Measurements from ENCODE around the gene TPSG1. TPM values are rescaled to one million over a fixed set of nuclear protein-coding genes. Genes with fewer than 3 reads are reported as not detected.

The TPSG1 gene
- total and polyA plus RNA-seq, 2 of the 13 experiments (the other 11 are each of a cell fraction or from before 2014, with no cell fraction given) = not detected

GRCh38 chr16:1188432-1189189 is 36.5 kb downstream of the TPSG1 start (continued):
- TF ChIP-seq, protein P1, sequence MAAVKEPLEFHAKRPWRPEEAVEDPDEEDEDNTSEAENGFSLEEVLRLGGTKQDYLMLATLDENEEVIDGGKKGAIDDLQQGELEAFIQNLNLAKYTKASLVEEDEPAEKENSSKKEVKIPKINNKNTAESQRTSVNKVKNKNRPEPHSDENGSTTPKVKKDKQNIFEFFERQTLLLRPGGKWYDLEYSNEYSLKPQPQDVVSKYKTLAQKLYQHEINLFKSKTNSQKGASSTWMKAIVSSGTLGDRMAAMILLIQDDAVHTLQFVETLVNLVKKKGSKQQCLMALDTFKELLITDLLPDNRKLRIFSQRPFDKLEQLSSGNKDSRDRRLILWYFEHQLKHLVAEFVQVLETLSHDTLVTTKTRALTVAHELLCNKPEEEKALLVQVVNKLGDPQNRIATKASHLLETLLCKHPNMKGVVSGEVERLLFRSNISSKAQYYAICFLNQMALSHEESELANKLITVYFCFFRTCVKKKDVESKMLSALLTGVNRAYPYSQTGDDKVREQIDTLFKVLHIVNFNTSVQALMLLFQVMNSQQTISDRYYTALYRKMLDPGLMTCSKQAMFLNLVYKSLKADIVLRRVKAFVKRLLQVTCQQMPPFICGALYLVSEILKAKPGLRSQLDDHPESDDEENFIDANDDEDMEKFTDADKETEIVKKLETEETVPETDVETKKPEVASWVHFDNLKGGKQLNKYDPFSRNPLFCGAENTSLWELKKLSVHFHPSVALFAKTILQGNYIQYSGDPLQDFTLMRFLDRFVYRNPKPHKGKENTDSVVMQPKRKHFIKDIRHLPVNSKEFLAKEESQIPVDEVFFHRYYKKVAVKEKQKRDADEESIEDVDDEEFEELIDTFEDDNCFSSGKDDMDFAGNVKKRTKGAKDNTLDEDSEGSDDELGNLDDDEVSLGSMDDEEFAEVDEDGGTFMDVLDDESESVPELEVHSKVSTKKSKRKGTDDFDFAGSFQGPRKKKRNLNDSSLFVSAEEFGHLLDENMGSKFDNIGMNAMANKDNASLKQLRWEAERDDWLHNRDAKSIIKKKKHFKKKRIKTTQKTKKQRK (IDR thresholded peaks at IDR 0.05; ENCODE audit: low read length) = no peak
- peak; percentile 67; the same call in 1 of the 2 replicates for TF ChIP-seq ZNF230 (CRISPR knock-in tag; IDR thresholded peaks at IDR 0.05)
- TF ChIP-seq WIZ (CRISPR knock-in tag; IDR thresholded peaks at IDR 0.05) = peak; percentile 76; the same call in 1 of the 2 replicates
- no peak for TF ChIP-seq PRDM10 (CRISPR knock-in tag; IDR thresholded peaks at IDR 0.05; ENCODE audit: low read depth)
- TF ChIP-seq CEBPB (IDR thresholded peaks at IDR 0.05; ENCODE audit: borderline replicate concordance, low read depth, low read length) = no peak
- TF ChIP-seq, protein P2, sequence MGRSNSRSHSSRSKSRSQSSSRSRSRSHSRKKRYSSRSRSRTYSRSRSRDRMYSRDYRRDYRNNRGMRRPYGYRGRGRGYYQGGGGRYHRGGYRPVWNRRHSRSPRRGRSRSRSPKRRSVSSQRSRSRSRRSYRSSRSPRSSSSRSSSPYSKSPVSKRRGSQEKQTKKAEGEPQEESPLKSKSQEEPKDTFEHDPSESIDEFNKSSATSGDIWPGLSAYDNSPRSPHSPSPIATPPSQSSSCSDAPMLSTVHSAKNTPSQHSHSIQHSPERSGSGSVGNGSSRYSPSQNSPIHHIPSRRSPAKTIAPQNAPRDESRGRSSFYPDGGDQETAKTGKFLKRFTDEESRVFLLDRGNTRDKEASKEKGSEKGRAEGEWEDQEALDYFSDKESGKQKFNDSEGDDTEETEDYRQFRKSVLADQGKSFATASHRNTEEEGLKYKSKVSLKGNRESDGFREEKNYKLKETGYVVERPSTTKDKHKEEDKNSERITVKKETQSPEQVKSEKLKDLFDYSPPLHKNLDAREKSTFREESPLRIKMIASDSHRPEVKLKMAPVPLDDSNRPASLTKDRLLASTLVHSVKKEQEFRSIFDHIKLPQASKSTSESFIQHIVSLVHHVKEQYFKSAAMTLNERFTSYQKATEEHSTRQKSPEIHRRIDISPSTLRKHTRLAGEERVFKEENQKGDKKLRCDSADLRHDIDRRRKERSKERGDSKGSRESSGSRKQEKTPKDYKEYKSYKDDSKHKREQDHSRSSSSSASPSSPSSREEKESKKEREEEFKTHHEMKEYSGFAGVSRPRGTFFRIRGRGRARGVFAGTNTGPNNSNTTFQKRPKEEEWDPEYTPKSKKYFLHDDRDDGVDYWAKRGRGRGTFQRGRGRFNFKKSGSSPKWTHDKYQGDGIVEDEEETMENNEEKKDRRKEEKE (IDR thresholded peaks at IDR 0.05) = no peak
- peak; percentile 50; the same call in 1 of the 2 replicates for TF ChIP-seq ZNF788 (CRISPR knock-in tag; IDR thresholded peaks at IDR 0.05; ENCODE audit: borderline replicate concordance)
- TF ChIP-seq ZGPAT (CRISPR knock-in tag; IDR thresholded peaks at IDR 0.05) = peak; percentile 26; the same call in 1 of the 2 replicates
- 0 out of 2 replicates have a peak, but pooled peaks have one; percentile 63 for TF ChIP-seq ETV6 (CRISPR knock-in tag; conservative IDR thresholded peaks at IDR 0.05)
- peak; percentile 88; the same call in 1 of the 2 replicates for TF ChIP-seq XBP1 (CRISPR knock-in tag; IDR thresholded peaks at IDR 0.05)
- peak; percentile 81; the same call in 1 of the 2 replicates for TF ChIP-seq ATF5 (CRISPR knock-in tag; IDR thresholded peaks at IDR 0.05; ENCODE audit: low read depth)
- peak; percentile 44; the same call in 1 of the 2 replicates for TF ChIP-seq ZFP36L1 (CRISPR knock-in tag; IDR thresholded peaks at IDR 0.05)

Measured in HepG2 (cell line).